Transverse colon (tissue), 4 donors: Measurements from ENCODE around the gene KCNJ10. TPM values are rescaled to one million over a fixed set of nuclear protein-coding genes. Genes with fewer than 3 reads are reported as not detected.
A peak's percentile ranks its signal among the peaks of the same experiment; 100 is the strongest.

Experiments
- DNase-seq: peaks from one replicate; pipeline ENCODE4 v3.0.0-alpha.2; 2019
- H3K27ac ChIP-seq, 4 donors: fragments of 200-600 bp; sonication (generic); 2 replicates each; pipeline ENCODE4 v1.5.1; 2016 to 2018; ENCODE audit warnings: inconsistent platforms in 4 of 4
- H3K27me3 ChIP-seq: fragments of 200-600 bp; sonication (generic); 2 replicates; pipeline ENCODE4 v1.5.1; 2017; ENCODE audit warnings: inconsistent platforms
- H3K36me3 ChIP-seq, 4 donors: fragments of 200-600 bp; sonication (generic); 2 replicates each; pipeline ENCODE4 v1.5.1; 2017 to 2019; ENCODE audit warnings: inconsistent platforms in 4 of 4
- H3K4me1 ChIP-seq, 4 donors: fragments of 200-600 bp; sonication (generic); 2 replicates each; pipeline ENCODE4 v1.5.1; 2017 to 2020; ENCODE audit warnings: inconsistent platforms in 4 of 4
- H3K4me3 ChIP-seq, 4 donors: fragments of 200-600 bp; sonication (generic); 1 replicate in 1 of 4; 2 replicates in 3 of 4; pipeline versions ENCODE4 v1.5.1 to v1.6.1; 2017 to 2019; ENCODE audit warnings: inconsistent platforms in 4 of 4
- H3K9me3 ChIP-seq, 2 donors: fragments of 200-600 bp; sonication (generic); 2 replicates each; pipeline ENCODE4 v1.5.1; 2017 to 2019; ENCODE audit warnings: inconsistent platforms in 2 of 2
- CTCF ChIP-seq, 5 experiments: fragments of 200-600 bp in 3 of 5; fragments of 450-650 bp in 2 of 5; sonication (generic) in 3 of 5; IDR thresholded peaks; 1 replicate in 2 of 5; 2 replicates in 3 of 5; pipeline ENCODE4 v1.5.1; 2016 to 2017; ENCODE audit warnings: antibody characterized with exemption in 5 of 5, inconsistent platforms in 3 of 5, mild to moderate bottlenecking in 2 of 5, moderate library complexity in 1 of 5
- EP300 ChIP-seq: sonication (generic); formaldehyde crosslinking; IDR thresholded peaks from one replicate; pipeline ENCODE4 v1.6.1; 2017; ENCODE audit warnings: antibody characterized with exemption, low read depth
- POLR2A ChIP-seq: fragments of 450-650 bp; IDR thresholded peaks from one replicate; pipeline ENCODE4 v1.6.1; 2016; ENCODE audit warnings: antibody characterized with exemption, mild to moderate bottlenecking, moderate library complexity
- POLR2AphosphoS5 ChIP-seq, 3 donors: sonication (generic); formaldehyde crosslinking; IDR thresholded peaks; one replicate each; pipeline ENCODE4 v1.6.1; 2016; ENCODE audit warnings: antibody characterized with exemption in 3 of 3
- WGBS, 2 donors: methylation state at CpG; one replicate each; pipeline ENCODE4 v1.1.5; 2018; ENCODE audit warnings: low coverage in 1 of 2; 5-methylcytosine and 5-hydroxymethylcytosine counted together
- in situ Hi-C, 4 donors: fragments of 200-750 bp; cut with MboI; loops; one replicate each; pipeline versions ENCODE4 v1.15.0 to v1.15.1; 2017; ENCODE audit warnings: low sequenced_read_pairs in 3 of 4, low pct_ligation_motif_present in 1 of 4, low pct_unique_long_range_greater_than_20kb in 1 of 4
- intact Hi-C: fragments of 100-400 bp; cut with DNase I; formaldehyde crosslinking; loops from one replicate; pipeline ENCODE4 v1.15.1; 2023; ENCODE audit warnings: low total_unique reads
- total RNA-seq, 4 donors: library from RNA; depleted of rRNA; stranded (reverse); fragments of >200 nt; gene quantifications; one replicate each; pipeline ENCODE4 v1.1.0, GENCODE V29; 2016

Gene KCNJ10
- total RNA-seq, 4 donors from 2014 or later, result not detected

- H3K27ac ChIP-seq, result no peak overlapping the region
- peaks cover 6 to 29% (median 20%) of the 10 kb centered on the region in 4 donors for H3K4me1 ChIP-seq
- no peaks in the 10 kb centered on the region for H3K9me3 ChIP-seq
- H3K36me3 ChIP-seq, result no peaks in the 10 kb centered on the region
- WGBS, 2 donors, result 78 to 96% methylated on average over 2 of the region's 2 CpGs
- intact Hi-C loops, result no loop called here
- TF ChIP-seq EP300 (no peak), CTCF (IDR thresholded peaks at IDR 0.05) (no peak), POLR2A (no peak), POLR2AphosphoS5 (IDR thresholded peaks at IDR 0.05) (no peak)
- in situ Hi-C loops, result no loop called here
- DNase-seq, result no peak
- no peak overlapping the region for H3K4me3 ChIP-seq
- no peaks in the 10 kb centered on the region for H3K27me3 ChIP-seq
Observed at GRCh38 chr1:159965263-159965662, 104.7 kb downstream of the KCNJ10 start.

- Histone ChIP-seq H3K9me3 (no peaks in the 10 kb centered on the region), H3K4me1 (peaks cover 0 to 19% (median 12%) of the 10 kb centered on the region in 4 donors), H3K36me3 (no peaks in the 10 kb centered on the region), H3K4me3 (no peak overlapping the region), H3K27ac (no peak overlapping the region), H3K27me3 (no peaks in the 10 kb centered on the region)
- no peak for DNase-seq
- TF ChIP-seq EP300 (no peak), POLR2AphosphoS5 (IDR thresholded peaks at IDR 0.05) (no peak), POLR2A (no peak), CTCF (IDR thresholded peaks at IDR 0.05) (no peak)
- intact Hi-C loops (no loop called here), in situ Hi-C loops (no loop called here)
- whole genome bisulfite sequencing, 2 donors, result 88 to 89% methylated on average over 3 of the region's 3 CpGs
Observed at GRCh38 chr1:159964144-159964543, 105.8 kb downstream of the KCNJ10 start.

DNA sequence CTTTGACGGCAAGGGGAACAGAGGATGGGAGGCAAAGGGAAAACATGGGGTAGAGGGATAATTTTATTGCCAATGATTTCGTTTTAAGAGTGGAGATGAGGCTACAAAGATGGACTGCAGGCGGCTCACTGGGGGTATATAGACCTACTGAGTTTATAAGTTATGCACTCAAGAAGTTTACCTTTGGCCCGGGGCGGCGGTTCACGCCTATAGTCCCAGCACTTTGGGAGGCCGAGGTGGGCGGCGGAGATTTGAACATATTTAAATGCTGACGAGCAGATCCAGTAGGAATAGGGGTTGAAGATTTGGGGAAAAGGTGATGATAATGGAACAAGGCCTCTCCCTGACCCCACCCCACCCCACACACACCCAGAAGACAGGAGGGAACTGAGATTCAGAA lies 107.8 kb downstream of the KCNJ10 start:
- peak overlapping the region in 3 of 4 donors; percentile 3 to 39 (median 20) for H3K4me3 ChIP-seq
- no peaks in the 10 kb centered on the region for H3K36me3 ChIP-seq
- in situ Hi-C loops (no loop called here), intact Hi-C loops (no loop called here)
- H3K27me3 ChIP-seq, result no peaks in the 10 kb centered on the region
- H3K4me1 ChIP-seq, result peaks cover 0 to 21% (median 12%) of the 10 kb centered on the region in 4 donors
- peak overlapping the region; percentile 73 to 86 (median 82) for H3K27ac ChIP-seq
- H3K9me3 ChIP-seq, result no peaks in the 10 kb centered on the region
- 68 to 85% methylated on average over 2 to 11 of the region's 11 CpGs for WGBS, 2 donors
- DNase-seq, result no peak
- no peak for TF ChIP-seq CTCF (IDR thresholded peaks at IDR 0.05)
- no peak for TF ChIP-seq EP300
- no peak for TF ChIP-seq POLR2A
- no peak for TF ChIP-seq POLR2AphosphoS5 (IDR thresholded peaks at IDR 0.05)

DNA sequence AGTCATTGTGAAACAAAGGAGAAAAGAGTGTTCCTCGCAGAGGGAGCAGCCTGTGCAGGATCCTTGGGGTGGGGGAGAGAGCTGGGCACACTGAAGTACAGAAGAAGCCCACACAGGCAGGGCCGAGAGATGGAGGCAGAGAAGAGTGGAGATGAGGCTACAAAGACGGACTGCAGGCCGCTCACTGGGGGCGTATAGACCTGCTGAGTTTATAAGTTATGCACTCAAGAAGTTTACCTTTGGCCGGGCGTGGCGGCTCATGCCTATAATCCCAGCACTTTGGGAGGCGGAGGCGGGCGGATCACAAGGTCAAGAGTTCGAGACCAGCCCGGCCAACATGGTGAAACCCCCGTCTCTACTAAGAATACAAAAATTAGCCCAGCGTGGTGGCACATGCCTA lies 108.3 kb downstream of the KCNJ10 start:
- in situ Hi-C loops (no loop called here), intact Hi-C loops (no loop called here)
- H3K9me3 ChIP-seq, result no peaks in the 10 kb centered on the region
- peaks cover 0 to 21% (median 12%) of the 10 kb centered on the region in 4 donors for H3K4me1 ChIP-seq
- no peaks in the 10 kb centered on the region for H3K27me3 ChIP-seq
- TF ChIP-seq POLR2A (peak; percentile 62), POLR2AphosphoS5 (IDR thresholded peaks at IDR 0.05) (peak in 1 of 3 donors; percentile 64), CTCF (IDR thresholded peaks at IDR 0.05) (no peak), EP300 (no peak)
- peak overlapping the region; percentile 73 to 86 (median 82) for H3K27ac ChIP-seq
- peak overlapping the region in 3 of 4 donors; percentile 3 to 39 (median 21) for H3K4me3 ChIP-seq
- no peaks in the 10 kb centered on the region for H3K36me3 ChIP-seq
- peak; percentile 81 for DNase-seq
- 31 to 70% methylated on average over 5 to 15 of the region's 15 CpGs for WGBS, 2 donors
